CD4-positive, alpha-beta memory T cell (primary cell): ENCODE measurements around the gene NAXE. TPM values are rescaled to one million over a fixed set of nuclear protein-coding genes. Genes with fewer than 3 reads are reported as not detected.
A peak's percentile ranks its signal among the peaks of the same experiment; 100 is the strongest.
"Not testable (repeated sequence)": the region's sequence is repeated elsewhere in the genome, so short reads cannot be mapped to it uniquely, and the experiment has no call there.

Experiments used
- CTCF ChIA-PET: fragments of 350-600 bp; sonication (Branson Sonifier 250); formaldehyde crosslinking; loops from one replicate; lab custom pipeline; 2021; ENCODE audit warnings: inconsistent platforms; ENCODE audit not compliant: partially characterized antibody; lab: Charles Lee
- POLR2A ChIA-PET: fragments of 350-600 bp; sonication (Branson Sonifier 250); formaldehyde crosslinking; loops from one replicate; lab custom pipeline; 2021; ENCODE audit not compliant: partially characterized antibody; lab: Charles Lee
- DNase-seq, 5 donors: peaks; one replicate each; pipeline versions ENCODE4 v3.0.0 to v3.0.0-alpha.2; 2020 to 2022; ENCODE audit warnings: mixed read lengths in 1 of 5
- H3K27ac ChIP-seq: one replicate; pipeline ENCODE4 v1.7.0; 2013; ENCODE audit warnings: low read depth, low read length
- H3K27me3 ChIP-seq: 2 replicates; pipeline ENCODE4 v1.7.0; 2013; ENCODE audit warnings: mild to moderate bottlenecking, low read length, moderate library complexity; ENCODE audit not compliant: insufficient read depth
- H3K36me3 ChIP-seq: 2 replicates; pipeline ENCODE4 v1.7.0; 2013; ENCODE audit warnings: mild to moderate bottlenecking, low read length, moderate library complexity; ENCODE audit not compliant: insufficient read depth
- H3K4me1 ChIP-seq: 2 replicates; pipeline ENCODE4 v1.7.0; 2013; ENCODE audit warnings: mild to moderate bottlenecking, low read length, moderate library complexity; ENCODE audit not compliant: insufficient read depth
- H3K4me3 ChIP-seq, 2 donors: one replicate each; pipeline ENCODE4 v1.7.0; 2013; ENCODE audit warnings: low read length in 2 of 2, mild to moderate bottlenecking in 1 of 2
- H3K9me3 ChIP-seq, 2 donors: one replicate each; pipeline ENCODE4 v1.7.0; 2013; ENCODE audit warnings: low read length in 2 of 2, control low read depth in 1 of 2; ENCODE audit not compliant: control insufficient read depth in 1 of 2
- H3K27ac Mint-ChIP-seq, 7 donors: one replicate each; pipeline ENCODE4 v1.8.0; 2020 to 2021; ENCODE audit warnings: mixed read lengths in 7 of 7, mild to moderate bottlenecking in 6 of 7, inconsistent platforms in 3 of 7, moderate library complexity in 3 of 7
- H3K27me3 Mint-ChIP-seq, 2 donors: one replicate each; pipeline ENCODE4 v1.8.0; 2020 to 2021; ENCODE audit warnings: mixed read lengths in 2 of 2
- H3K36me3 Mint-ChIP-seq, 2 donors: one replicate each; pipeline ENCODE4 v1.8.0; 2020 to 2021; ENCODE audit warnings: mixed read lengths in 2 of 2, inconsistent platforms in 1 of 2, mild to moderate bottlenecking in 1 of 2
- H3K4me1 Mint-ChIP-seq, 4 donors: one replicate each; pipeline ENCODE4 v1.8.0; 2020 to 2021; ENCODE audit warnings: mixed read lengths in 4 of 4, mild to moderate bottlenecking in 1 of 4
- H3K4me3 Mint-ChIP-seq, 8 donors: one replicate each; pipeline ENCODE4 v1.8.0; 2020 to 2021; ENCODE audit warnings: mixed read lengths in 8 of 8, mild to moderate bottlenecking in 7 of 8, moderate library complexity in 6 of 8, inconsistent platforms in 3 of 8
- H3K9me3 Mint-ChIP-seq, 8 donors: one replicate each; pipeline ENCODE4 v1.8.0; 2020 to 2021; ENCODE audit warnings: mixed read lengths in 8 of 8, mild to moderate bottlenecking in 5 of 8, inconsistent platforms in 3 of 8, moderate library complexity in 1 of 8
- intact Hi-C: fragments of 100-400 bp; cut with micrococcal nuclease; formaldehyde crosslinking; loops from one replicate; pipeline ENCODE4 v1.15.1; 2023
- polyA plus RNA-seq, 2 donors: library from polyadenylated mRNA; unstranded; fragments of 300-500 nt; fragmentation: Illumina TruSeq; gene quantifications; one replicate each; pipeline ENCODE4 v1.2.3, GENCODE V29; 2021
- total RNA-seq, 2 experiments: library from RNA; stranded (reverse); gene quantifications; one replicate each; pipeline ENCODE4 v1.2.3, GENCODE V29; 2021

Gene NAXE
- total and polyA plus RNA-seq, 4 experiments from 2014 or later: 46.7 to 152 (median 71.4) TPM

DNA sequence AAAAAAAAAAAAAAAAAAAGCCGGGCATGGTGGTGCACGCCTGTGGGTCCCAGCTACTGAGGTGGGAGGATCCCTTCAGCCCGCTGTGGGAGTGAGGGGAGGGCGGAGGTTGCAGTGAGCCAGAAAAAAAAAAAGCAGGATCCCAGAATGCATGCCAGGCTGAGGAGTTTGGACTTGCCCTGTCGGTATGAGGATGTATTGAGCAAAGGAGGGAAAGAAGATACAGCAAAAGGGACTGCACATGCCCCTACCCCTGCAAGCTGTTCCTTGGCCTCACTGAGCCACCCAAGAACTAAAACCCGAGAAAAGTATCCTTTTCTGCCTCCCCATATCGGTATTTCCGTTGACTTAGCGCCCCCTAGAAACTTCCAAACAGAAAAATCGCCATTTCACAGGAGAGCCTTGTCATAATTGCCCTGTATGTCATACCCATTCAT lies 11.0 kb downstream of the NAXE start:
- CTCF ChIA-PET: interaction anchor here (0.6 to 4.7 kb wide), 10 partner anchors 10 to 183 kb away, joined by 3 to 21 read pairs (median 4); partner anchors contain the start of gene NAXE
- peaks cover 13 to 37% (median 26%) of the 10 kb centered on the region in 4 donors for H3K4me1 Mint-ChIP-seq
- H3K36me3 Mint-ChIP-seq: peaks cover 13 to 25% of the 10 kb centered on the region in 2 donors

DNA sequence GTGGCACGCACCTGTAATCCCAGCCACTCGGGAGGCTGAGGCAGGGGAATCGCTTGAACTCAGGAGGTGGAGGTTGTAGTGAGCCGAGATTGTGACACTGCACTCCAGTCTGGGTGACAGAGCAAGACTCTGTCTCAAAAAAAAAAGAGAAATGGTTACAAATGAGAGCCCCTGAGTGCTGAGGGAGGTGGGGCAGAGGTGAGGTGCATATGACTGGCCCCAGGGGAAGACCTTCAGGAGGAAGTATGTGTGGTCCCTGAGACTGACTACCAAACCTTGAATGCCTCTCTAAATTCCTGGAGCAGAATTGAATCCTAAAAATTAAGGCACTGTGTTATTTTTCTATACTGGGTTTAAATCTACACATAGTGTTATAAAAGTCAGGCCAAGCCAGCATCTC lies 15.8 kb downstream of the NAXE start:
- CTCF ChIA-PET: interaction anchor here (1.2 to 2.1 kb wide), 16 partner anchors 8 to 225 kb away, joined by 3 to 41 read pairs (median 7); partner anchors contain the start of genes NAXE and TTC24

More for the DNA sequence above, 11.0 kb downstream of the NAXE start:
- Mint-ChIP-seq H3K27ac (peak overlapping the region in 3 of 7 donors; percentile 35 to 72 (median 47)), H3K27me3 (no peaks in the 10 kb centered on the region), H3K9me3 (no peaks in the 10 kb centered on the region), H3K4me3 (peak overlapping the region; percentile 42 to 80 (median 62))
- intact Hi-C loops: no loop called here
- POLR2A ChIA-PET: interaction anchor here (0.8 kb wide), 2 partner anchors 9 to 15 kb away, joined by 3 read pairs; no protein-coding TSS in a partner anchor
- no peak overlapping the region for H3K4me3 ChIP-seq
- no peaks in the 10 kb centered on the region for H3K27me3 ChIP-seq
- DNase-seq: no peak
- peaks cover 30% of the 10 kb centered on the region for H3K4me1 ChIP-seq
- no peaks in the 10 kb centered on the region for H3K9me3 ChIP-seq
- H3K36me3 ChIP-seq: peaks cover 14% of the 10 kb centered on the region
- H3K27ac ChIP-seq: no peak overlapping the region

DNA sequence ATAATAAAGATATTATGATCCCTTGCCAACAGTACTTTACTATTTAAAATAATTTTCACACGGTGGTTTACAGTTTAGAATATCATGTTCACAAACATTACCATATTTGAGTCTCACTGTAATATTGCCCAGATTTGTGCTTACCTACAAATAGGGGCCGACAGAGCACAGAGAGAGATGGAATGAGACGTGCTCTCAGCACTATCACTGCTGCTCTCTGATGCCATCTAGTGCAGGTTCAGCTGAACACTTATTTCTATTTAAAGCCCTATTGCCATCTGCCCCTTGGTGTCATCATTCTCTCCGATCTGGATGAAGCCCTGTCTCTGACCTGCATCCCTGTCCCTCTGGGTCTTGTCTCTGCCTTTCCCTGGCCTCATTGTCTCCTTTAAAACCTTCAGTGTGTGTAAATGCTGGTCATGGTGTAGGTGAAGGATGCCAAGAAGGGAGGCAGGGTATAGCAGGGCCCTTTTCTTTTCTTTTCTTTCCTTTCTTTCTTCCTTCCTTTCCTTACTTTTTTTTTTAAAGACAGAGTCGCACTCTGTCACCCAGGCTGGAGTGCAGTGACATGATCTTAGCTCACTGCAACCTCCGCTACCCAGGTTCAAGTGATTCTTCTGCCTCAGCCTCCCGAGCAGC lies 16.6 kb downstream of the NAXE start:
- H3K9me3 Mint-ChIP-seq: no peaks in the 10 kb centered on the region
- H3K4me1 ChIP-seq: peaks cover under 1% of the 10 kb centered on the region
- no peaks in the 10 kb centered on the region for H3K9me3 ChIP-seq
- H3K36me3 ChIP-seq: no peaks in the 10 kb centered on the region
- ChIA-PET CTCF (interaction anchor here (0.9 to 2.1 kb wide), 27 partner anchors 9 to 226 kb away, joined by 3 to 41 read pairs (median 6); partner anchors contain the start of genes NAXE and TTC24), POLR2A (interaction anchor here (0.9 to 2.2 kb wide), 6 partner anchors 12 to 162 kb away, joined by 3 to 12 read pairs (median 4); partner anchors contain the start of gene NAXE)
- no peak overlapping the region for H3K4me3 Mint-ChIP-seq
- intact Hi-C loops: loop anchor here (1.0 kb wide), 3 partner anchors 24 to 152 kb away; no protein-coding TSS in a partner anchor
- peak; percentile 68 to 75 (median 71) for DNase-seq
- H3K27ac ChIP-seq: no peak overlapping the region
- H3K27me3 ChIP-seq: no peaks in the 10 kb centered on the region
- no peak overlapping the region for H3K4me3 ChIP-seq
- peak overlapping the region in 2 of 7 donors; percentile 5 to 46 for H3K27ac Mint-ChIP-seq
- H3K4me1 Mint-ChIP-seq: peaks cover 2 to 9% (median 7%) of the 10 kb centered on the region in 4 donors
- no peaks in the 10 kb centered on the region for H3K36me3 Mint-ChIP-seq
- H3K27me3 Mint-ChIP-seq: peaks cover 7% of the 10 kb centered on the region in 2 donors

More for the DNA sequence above, 15.8 kb downstream of the NAXE start:
- H3K4me1 ChIP-seq, H3K36me3 Mint-ChIP-seq, H3K27ac ChIP-seq, H3K36me3 ChIP-seq, H3K4me3 ChIP-seq, H3K9me3 ChIP-seq, H3K4me3 Mint-ChIP-seq, intact Hi-C loops, H3K27me3 ChIP-seq, H3K27ac Mint-ChIP-seq, H3K27me3 Mint-ChIP-seq, DNase-seq, H3K9me3 Mint-ChIP-seq: not testable (repeated sequence)
- H3K4me1 Mint-ChIP-seq: peaks cover 8 to 16% (median 12%) of the 10 kb centered on the region in 4 donors
- POLR2A ChIA-PET: interaction anchor here (1.2 to 2.2 kb wide), 3 partner anchors 11 to 127 kb away, joined by 3 to 12 read pairs (median 6); partner anchors contain the start of gene NAXE

GRCh38 chr1:156608981-156609380 lies 17.4 kb downstream of the NAXE start:
- Mint-ChIP-seq H3K27me3 (peaks cover 7 to 9% of the 10 kb centered on the region in 2 donors), H3K9me3 (no peaks in the 10 kb centered on the region), H3K36me3 (no peaks in the 10 kb centered on the region), H3K4me1 (peaks cover 2 to 9% (median 7%) of the 10 kb centered on the region in 4 donors), H3K27ac (peak overlapping the region in 1 of 7 donors; percentile 41), H3K4me3 (no peak overlapping the region)
- no peaks in the 10 kb centered on the region for H3K9me3 ChIP-seq
- H3K36me3 ChIP-seq: no peaks in the 10 kb centered on the region
- CTCF ChIA-PET: interaction anchor here (0.9 to 2.1 kb wide), 25 partner anchors 8 to 223 kb away, joined by 3 to 41 read pairs (median 7); partner anchors contain the start of genes NAXE and TTC24
- H3K27ac ChIP-seq: no peak overlapping the region
- H3K27me3 ChIP-seq: no peaks in the 10 kb centered on the region
- intact Hi-C loops: loop anchor here (1.0 kb wide), 3 partner anchors 25 to 153 kb away; no protein-coding TSS in a partner anchor
- POLR2A ChIA-PET: interaction anchor here (0.9 to 2.2 kb wide), 4 partner anchors 17 to 163 kb away, joined by 3 to 12 read pairs (median 5); partner anchors contain the start of gene NAXE
- no peaks in the 10 kb centered on the region for H3K4me1 ChIP-seq
- no peak overlapping the region for H3K4me3 ChIP-seq
- DNase-seq: peak; percentile 51 to 63 (median 56)

DNA sequence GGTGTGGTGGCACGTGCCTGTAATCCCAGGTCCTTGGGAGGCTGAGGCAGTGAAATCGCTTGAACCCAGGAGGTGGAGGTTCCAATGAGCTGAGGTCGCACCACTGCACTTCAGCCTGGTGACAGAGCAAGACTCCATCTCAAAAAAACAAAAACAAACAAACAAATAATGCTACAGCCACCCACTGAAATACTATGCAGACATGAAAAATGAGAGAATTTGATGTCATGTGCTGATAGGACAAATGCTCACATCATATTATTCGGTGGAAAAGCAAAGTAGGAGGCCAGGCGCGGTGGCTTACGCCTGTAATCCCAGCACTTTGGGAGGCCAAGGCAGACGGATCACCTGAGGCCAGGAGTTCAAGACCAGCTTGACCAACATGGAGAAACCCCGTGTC lies 18.5 kb downstream of the NAXE start:
- DNase-seq, POLR2A ChIA-PET, H3K4me1 Mint-ChIP-seq: not testable (repeated sequence)

GRCh38 chr1:156612666-156613065 lies 21.1 kb downstream of the NAXE start:
- H3K4me3 ChIP-seq: no peak overlapping the region
- H3K27me3 Mint-ChIP-seq: peaks cover 15 to 28% of the 10 kb centered on the region in 2 donors

More for the DNA sequence above, 18.5 kb downstream of the NAXE start:
- CTCF ChIA-PET: interaction anchor here (0.6 to 1.9 kb wide), 4 partner anchors 15 to 225 kb away, joined by 3 to 5 read pairs (median 4); no protein-coding TSS in a partner anchor
- H3K27ac Mint-ChIP-seq, H3K9me3 Mint-ChIP-seq, H3K9me3 ChIP-seq, H3K4me1 ChIP-seq, H3K27me3 ChIP-seq, H3K4me3 Mint-ChIP-seq, H3K36me3 Mint-ChIP-seq, H3K27ac ChIP-seq, intact Hi-C loops, H3K36me3 ChIP-seq, H3K4me3 ChIP-seq: not testable (repeated sequence)
- H3K27me3 Mint-ChIP-seq: peaks cover 7 to 16% of the 10 kb centered on the region in 2 donors

GRCh38 chr1:156615946-156616345 lies 24.4 kb downstream of the NAXE start:
- Mint-ChIP-seq H3K4me1 (no peaks in the 10 kb centered on the region), H3K9me3 (no peaks in the 10 kb centered on the region)
- POLR2A ChIA-PET: no interaction called here

More at GRCh38 chr1:156612666-156613065, 21.1 kb downstream of the NAXE start:
- H3K27me3 ChIP-seq: no peaks in the 10 kb centered on the region
- H3K36me3 Mint-ChIP-seq: no peaks in the 10 kb centered on the region
- H3K27ac Mint-ChIP-seq: no peak overlapping the region
- ChIA-PET CTCF (interaction anchor here (0.9 to 2.8 kb wide), 10 partner anchors 8 to 227 kb away, joined by 3 to 13 read pairs (median 5); partner anchors contain the start of gene TTC24), POLR2A (no interaction called here)
- H3K27ac ChIP-seq: no peak overlapping the region
- H3K36me3 ChIP-seq: no peaks in the 10 kb centered on the region
- no peaks in the 10 kb centered on the region for H3K9me3 Mint-ChIP-seq
- DNase-seq: no peak
- intact Hi-C loops: no loop called here
- H3K4me1 ChIP-seq: no peaks in the 10 kb centered on the region
- no peak overlapping the region for H3K4me3 Mint-ChIP-seq
- H3K4me1 Mint-ChIP-seq: peaks cover 2 to 9% (median 7%) of the 10 kb centered on the region in 4 donors
- no peaks in the 10 kb centered on the region for H3K9me3 ChIP-seq

More at GRCh38 chr1:156615946-156616345, 24.4 kb downstream of the NAXE start:
- Mint-ChIP-seq H3K27ac (no peak overlapping the region), H3K4me3 (no peak overlapping the region), H3K36me3 (no peaks in the 10 kb centered on the region), H3K27me3 (peaks cover 30 to 46% of the 10 kb centered on the region in 2 donors)
- H3K27me3 ChIP-seq: peaks cover 14% of the 10 kb centered on the region
- no peaks in the 10 kb centered on the region for H3K9me3 ChIP-seq
- H3K4me3 ChIP-seq: no peak overlapping the region
- no peak overlapping the region for H3K27ac ChIP-seq
- CTCF ChIA-PET: interaction anchor here (0.6 to 0.8 kb wide), 2 partner anchors 10 to 402 kb away, joined by 3 read pairs; no protein-coding TSS in a partner anchor
- H3K4me1 ChIP-seq: no peaks in the 10 kb centered on the region
- DNase-seq: no peak
- intact Hi-C loops: no loop called here
- no peaks in the 10 kb centered on the region for H3K36me3 ChIP-seq
